A549 (cell line): ENCODE measurements around the gene UST. TPM values are rescaled to one million over a fixed set of nuclear protein-coding genes. Genes with fewer than 3 reads are reported as not detected.

Source experiments
- ATAC-seq, 2 experiments: fragments of 200-7000 bp in 1 of 2; fragments of >200 bp in 1 of 2; cut with Nextera tagmentation in 1 of 2; cut with Tn5 transposase in 1 of 2; 3 replicates each; pipeline versions ENCODE4 v1.8.0 to v1.9.1; 2018 to 2020; ENCODE audit warnings: mild to moderate bottlenecking in 1 of 2, moderate library complexity in 1 of 2
- CTCF ChIA-PET: fragments of 300-600 bp; sonication (Branson Sonifier 250); formaldehyde crosslinking; extraction: SDS; loops from one replicate; lab custom pipeline; 2021; ENCODE audit warnings: antibody characterized with exemption, inconsistent platforms; lab: Yijun Ruan, JAX
- POLR2A ChIA-PET: fragments of 350-600 bp; formaldehyde crosslinking; extraction: SDS; loops from one replicate; lab custom pipeline; 2021; ENCODE audit warnings: antibody characterized with exemption, inconsistent platforms; lab: Yijun Ruan, JAX
- DNase-seq, 2 experiments: peaks; one replicate each; pipeline versions ENCODE4 v3.0.0 to v3.0.0-alpha.2; 2011 to 2016; ENCODE audit warnings: low read depth in 1 of 2, low spot score in 1 of 2
- FAIRE-seq: peaks from 2 replicates; lab custom pipeline; 2011; peaks lifted over from hg19 to GRCh38; lab: Jason Lieb, UNC
- H3K27ac ChIP-seq, 2 experiments: fragments of >200 bp; sonication (Bioruptor Twin); formaldehyde crosslinking; 3 replicates each; pipeline ENCODE4 v1.5.1; 2016 to 2017
- H3K4me1 ChIP-seq: fragments of >200 bp; sonication (Bioruptor Twin); formaldehyde crosslinking; 3 replicates; pipeline ENCODE4 v1.6.1; 2016
- H3K4me2 ChIP-seq: fragments of >200 bp; sonication (Bioruptor Twin); formaldehyde crosslinking; 3 replicates; pipeline ENCODE4 v1.6.1; 2016
- H3K4me3 ChIP-seq: fragments of >200 bp; sonication (Bioruptor Twin); formaldehyde crosslinking; 3 replicates; pipeline ENCODE4 v1.5.1; 2016
- H3K9me3 ChIP-seq: fragments of >200 bp; sonication (Bioruptor Twin); formaldehyde crosslinking; 3 replicates; pipeline ENCODE4 v1.6.1; 2016
- CBX8 ChIP-seq: fragments of 200-600 bp; sonication (generic); IDR thresholded peaks from 2 replicates; pipeline ENCODE4 v1.6.1; 2016
- CEBPB ChIP-seq, 2 experiments: fragments of >200 bp in 1 of 2; sonication (Bioruptor Twin) in 1 of 2; formaldehyde crosslinking in 1 of 2; IDR thresholded peaks; 2 replicates each; pipeline ENCODE4 v1.6.1; 2012 to 2016
- EHMT2 ChIP-seq: fragments of 200-600 bp; sonication (generic); IDR thresholded peaks from 2 replicates; pipeline ENCODE4 v1.6.1; 2016; ENCODE audit warnings: antibody characterized with exemption, low read depth, mild to moderate bottlenecking, moderate library complexity
- EP300 ChIP-seq, 2 experiments: fragments of >200 bp; sonication (Bioruptor Twin); formaldehyde crosslinking; IDR thresholded peaks; 2 replicates in 1 of 2; 3 replicates in 1 of 2; pipeline ENCODE4 v1.6.1; 2016 to 2017
- FOSL2 ChIP-seq, 2 experiments: fragments of 450-650 bp in 1 of 2; fragments of >200 bp in 1 of 2; sonication (Bioruptor Twin) in 1 of 2; formaldehyde crosslinking; IDR thresholded peaks; 2 replicates each; pipeline versions ENCODE4 v1.5.0 to v1.6.1; 2016 to 2020; ENCODE audit warnings: mild to moderate bottlenecking in 1 of 2, moderate library complexity in 1 of 2
- FOXS1 ChIP-seq: fragments of 250-450 bp; sonication (Bioruptor Pico); IDR thresholded peaks from 2 replicates; pipeline ENCODE4 v1.5.0; 2020; ENCODE audit warnings: mild to moderate bottlenecking, moderate library complexity
- GATA3 ChIP-seq: IDR thresholded peaks from 2 replicates; pipeline ENCODE4 v1.6.1; 2012; ENCODE audit warnings: borderline replicate concordance
- HDAC2 ChIP-seq: fragments of 200-600 bp; sonication (generic); IDR thresholded peaks from 2 replicates; pipeline ENCODE4 v1.6.1; 2016
- JUN ChIP-seq, 2 experiments: fragments of >200 bp; sonication (Bioruptor Twin); formaldehyde crosslinking; IDR thresholded peaks; 2 replicates in 1 of 2; 3 replicates in 1 of 2; pipeline ENCODE4 v1.6.1; 2016 to 2017
- JUNB ChIP-seq: fragments of >200 bp; sonication (Bioruptor Twin); formaldehyde crosslinking; IDR thresholded peaks from 2 replicates; pipeline ENCODE4 v1.6.1; 2016
- KDM1A ChIP-seq: fragments of 200-600 bp; sonication (generic); IDR thresholded peaks from 2 replicates; pipeline ENCODE4 v1.6.1; 2016; ENCODE audit warnings: low read depth, mild to moderate bottlenecking
- NPAS2 ChIP-seq: fragments of 250-450 bp; sonication (Bioruptor Pico); IDR thresholded peaks from 2 replicates; pipeline ENCODE4 v1.8.0; 2022; ENCODE audit warnings: mild to moderate bottlenecking, moderate library complexity, borderline replicate concordance
- POLR2AphosphoS2 ChIP-seq: conservative IDR thresholded peaks from 2 replicates; pipeline ENCODE4 v1.6.1; 2012; ENCODE audit warnings: low read length, improper control_type of control experiment, inconsistent platforms
- RAD21 ChIP-seq, 2 experiments: fragments of >200 bp in 1 of 2; sonication (Bioruptor Twin) in 1 of 2; formaldehyde crosslinking in 1 of 2; IDR thresholded peaks in 1 of 2; conservative IDR thresholded peaks in 1 of 2; 2 replicates in 1 of 2; 3 replicates in 1 of 2; pipeline ENCODE4 v1.6.1; 2012 to 2018; ENCODE audit warnings: inconsistent platforms in 1 of 2
- RCOR1 ChIP-seq: fragments of 150-350 bp; IDR thresholded peaks from 2 replicates; pipeline ENCODE4 v1.6.1; 2014; ENCODE audit warnings: antibody characterized with exemption, low read length, low read depth
- RFX5 ChIP-seq: fragments of 450-650 bp; IDR thresholded peaks from 2 replicates; pipeline ENCODE4 v1.7.1; 2014; ENCODE audit warnings: antibody characterized with exemption, mild to moderate bottlenecking, moderate library complexity
- SMC3 ChIP-seq: fragments of >200 bp; sonication (Bioruptor Twin); formaldehyde crosslinking; IDR thresholded peaks from 3 replicates; pipeline ENCODE4 v1.6.1; 2018; ENCODE audit warnings: inconsistent platforms
- SREBF2 ChIP-seq: fragments of 450-650 bp; IDR thresholded peaks from 2 replicates; pipeline ENCODE4 v1.6.1; 2014; ENCODE audit warnings: mild to moderate bottlenecking, moderate library complexity
- ZFP36 ChIP-seq: fragments of 450-650 bp; IDR thresholded peaks from 2 replicates; pipeline ENCODE4 v1.6.1; 2014; ENCODE audit warnings: borderline replicate concordance; ENCODE audit not compliant: partially characterized antibody
- WGBS: methylation state at CpG from one replicate; pipeline ENCODE4 v1.1.6; 2017; ENCODE audit errors: missing lambda C conversion rate; 5-methylcytosine and 5-hydroxymethylcytosine counted together
- polyA plus RNA-seq, 4 experiments: library from polyadenylated mRNA; depleted of rRNA in 3 of 4; stranded (reverse); fragments of >200 nt; fragmentation: RNase III in 1 of 4; extraction: RNeasy Plus Mini Kit Qiagen cat#74134 plus additional on column Dnase treatment in 1 of 4; gene quantifications; 2 replicates in 3 of 4; 3 replicates in 1 of 4; pipeline ENCODE4 v1.2.3, GENCODE V29; 2011 to 2017
- TF ChIP-seq, protein P1 (sequence below): IDR thresholded peaks from 2 replicates; pipeline ENCODE4 v1.6.1; 2012
- TF ChIP-seq, protein P2 (sequence below): fragments of 200-600 bp; sonication (generic); IDR thresholded peaks from 2 replicates; pipeline ENCODE4 v1.6.1; 2016; ENCODE audit warnings: antibody characterized with exemption, mild to moderate bottlenecking, moderate library complexity
- TF ChIP-seq, protein P3 (sequence below): fragments of >200 bp; sonication (Bioruptor Twin); formaldehyde crosslinking; IDR thresholded peaks from 3 replicates; pipeline ENCODE4 v1.5.1; 2016

Gene UST
- polyA plus RNA-seq, 2 of the 4 experiments (the other 2 are of a cell fraction), result 0.54 to 1.7 TPM

DNA sequence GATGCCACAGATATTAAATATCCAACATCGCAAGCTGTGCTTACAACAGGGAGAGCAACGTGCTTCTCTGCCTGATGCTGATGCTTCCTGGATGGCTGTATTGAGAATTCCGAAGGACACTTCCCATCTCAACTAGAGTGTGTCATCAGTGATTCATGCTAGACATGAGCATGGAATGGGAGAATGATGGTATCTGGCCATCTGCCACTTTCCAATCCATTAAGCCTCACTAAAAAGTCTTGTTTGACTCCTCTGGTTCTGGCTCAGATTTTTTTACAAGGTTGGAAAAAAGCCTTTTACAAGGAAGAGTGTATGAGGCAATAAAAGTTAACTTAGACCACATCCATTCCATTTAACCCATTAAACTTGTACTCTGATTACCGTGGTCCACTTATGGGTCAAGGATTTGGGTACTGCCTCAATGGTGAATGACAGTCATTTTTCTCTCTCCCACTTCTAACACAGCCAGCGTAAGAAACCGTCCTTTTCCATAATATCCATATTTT, 265.3 kb downstream of the UST start:
- peak; percentile 94 to 96 for ATAC-seq
- CTCF ChIA-PET, result no interaction called here
- Histone ChIP-seq H3K27ac (peak overlapping the region; percentile 60 to 81; a peak in 5 of 6 replicates), H3K4me2 (peak overlapping the region; percentile 73), H3K9me3 (no peaks in the 10 kb centered on the region), H3K4me1 (peaks cover 27% of the 10 kb centered on the region), H3K4me3 (no peak overlapping the region)
- WGBS, result 40% methylated on average over 6 of the region's 6 CpGs
- TF ChIP-seq CEBPB (IDR thresholded peaks at IDR 0.05), result peak in 1 of 2 experiments; percentile 31; a peak in 2 of 4 replicates
- TF ChIP-seq, protein P1, sequence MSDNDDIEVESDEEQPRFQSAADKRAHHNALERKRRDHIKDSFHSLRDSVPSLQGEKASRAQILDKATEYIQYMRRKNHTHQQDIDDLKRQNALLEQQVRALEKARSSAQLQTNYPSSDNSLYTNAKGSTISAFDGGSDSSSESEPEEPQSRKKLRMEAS, result peak; percentile 70
- no peak for TF ChIP-seq NPAS2 (CRISPR knock-in tag)
- TF ChIP-seq FOXS1 (CRISPR knock-in tag), result no peak
- TF ChIP-seq GATA3, result peak; percentile 55; the same call in 1 of the 2 replicates
- TF ChIP-seq FOSL2 (IDR thresholded peaks at IDR 0.05), result peak; percentile 72
- peak; percentile 83 for TF ChIP-seq FOSL2 (CRISPR knock-in tag; IDR thresholded peaks at IDR 0.05)
- peak; percentile 14 to 25; a peak in 1 of 5 replicates for TF ChIP-seq EP300 (IDR thresholded peaks at IDR 0.05)
- TF ChIP-seq JUNB, result peak; percentile 70
- peak in 1 of 2 experiments; percentile 44; a peak in 1 of 5 replicates for TF ChIP-seq JUN (IDR thresholded peaks at IDR 0.05)
- POLR2A ChIA-PET, result interaction anchor here (0.8 to 1.0 kb wide), 2 partner anchors 9 to 21 kb away, joined by 5 read pairs; no protein-coding TSS in a partner anchor
- FAIRE-seq, result no peak
- DNase-seq, result peak; percentile 65 to 81

DNA sequence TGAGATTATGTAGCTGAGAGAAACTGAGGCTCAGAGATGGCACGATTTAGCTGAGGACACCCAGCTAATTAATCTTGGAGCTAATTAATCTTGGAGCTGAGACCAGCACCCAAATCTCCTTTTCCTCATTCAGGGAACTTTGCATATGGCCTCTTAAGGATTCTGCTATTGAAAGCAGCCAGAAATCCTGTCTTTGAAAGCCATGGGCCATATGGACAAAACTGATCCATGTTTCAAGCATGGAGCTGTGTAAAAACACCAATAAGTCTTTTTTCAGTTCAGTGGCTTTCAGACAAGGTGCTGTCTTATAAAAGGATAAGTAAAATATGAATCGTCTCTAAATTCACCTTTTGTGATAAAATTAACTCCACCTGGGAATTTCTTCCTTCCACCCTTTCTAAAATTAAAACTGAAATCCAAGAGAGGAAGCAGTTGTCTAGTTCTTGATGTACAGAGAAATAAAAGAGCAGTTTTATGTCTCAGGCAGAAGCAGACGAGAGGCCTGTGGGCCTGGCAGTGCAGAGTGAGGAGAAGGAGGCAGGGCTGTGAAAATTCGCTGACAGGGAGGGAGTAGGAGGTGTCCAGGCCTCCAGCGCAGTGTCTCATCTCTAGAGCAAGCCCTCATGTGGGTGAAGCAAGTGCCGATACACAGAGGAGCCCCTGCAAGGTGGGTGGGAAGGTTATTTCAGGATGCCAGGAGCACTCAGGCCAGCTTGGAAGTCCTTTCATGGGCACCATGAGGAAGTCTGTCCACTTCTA, 266.9 kb downstream of the UST start:
- POLR2A ChIA-PET, result no interaction called here

More for the DNA sequence above, 266.9 kb downstream of the UST start:
- whole genome bisulfite sequencing, result 78% methylated on average over 6 of the region's 6 CpGs
- Histone ChIP-seq H3K4me3 (no peak overlapping the region), H3K4me2 (no peak overlapping the region), H3K4me1 (peaks cover 27% of the 10 kb centered on the region), H3K9me3 (no peaks in the 10 kb centered on the region), H3K27ac (peak overlapping the region in 1 of 2 experiments; percentile 77; a peak in 3 of 6 replicates)
- 0 out of 6 replicates have a peak, but pooled peaks of 1 of the 2 experiments have one; percentile 23 for ATAC-seq
- CTCF ChIA-PET, result interaction anchor here (0.6 to 1.4 kb wide), 3 partner anchors 10 to 509 kb away, joined by 3 to 4 read pairs (median 3); no protein-coding TSS in a partner anchor
- no peak for DNase-seq
- FAIRE-seq, result no peak
- TF ChIP-seq SMC3 (no peak), JUN (IDR thresholded peaks at IDR 0.05) (no peak), ZFP36 (no peak), RCOR1 (no peak), SREBF2 (no peak), GATA3 (no peak), POLR2AphosphoS2 (no peak), RAD21 (conservative IDR thresholded peaks at IDR 0.05 in 1 of 2, IDR thresholded peaks at IDR 0.05 in 1 of 2) (no peak), KDM1A (no peak), EHMT2 (no peak), RFX5 (no peak), CBX8 (no peak), HDAC2 (no peak)
- TF ChIP-seq, protein P2, sequence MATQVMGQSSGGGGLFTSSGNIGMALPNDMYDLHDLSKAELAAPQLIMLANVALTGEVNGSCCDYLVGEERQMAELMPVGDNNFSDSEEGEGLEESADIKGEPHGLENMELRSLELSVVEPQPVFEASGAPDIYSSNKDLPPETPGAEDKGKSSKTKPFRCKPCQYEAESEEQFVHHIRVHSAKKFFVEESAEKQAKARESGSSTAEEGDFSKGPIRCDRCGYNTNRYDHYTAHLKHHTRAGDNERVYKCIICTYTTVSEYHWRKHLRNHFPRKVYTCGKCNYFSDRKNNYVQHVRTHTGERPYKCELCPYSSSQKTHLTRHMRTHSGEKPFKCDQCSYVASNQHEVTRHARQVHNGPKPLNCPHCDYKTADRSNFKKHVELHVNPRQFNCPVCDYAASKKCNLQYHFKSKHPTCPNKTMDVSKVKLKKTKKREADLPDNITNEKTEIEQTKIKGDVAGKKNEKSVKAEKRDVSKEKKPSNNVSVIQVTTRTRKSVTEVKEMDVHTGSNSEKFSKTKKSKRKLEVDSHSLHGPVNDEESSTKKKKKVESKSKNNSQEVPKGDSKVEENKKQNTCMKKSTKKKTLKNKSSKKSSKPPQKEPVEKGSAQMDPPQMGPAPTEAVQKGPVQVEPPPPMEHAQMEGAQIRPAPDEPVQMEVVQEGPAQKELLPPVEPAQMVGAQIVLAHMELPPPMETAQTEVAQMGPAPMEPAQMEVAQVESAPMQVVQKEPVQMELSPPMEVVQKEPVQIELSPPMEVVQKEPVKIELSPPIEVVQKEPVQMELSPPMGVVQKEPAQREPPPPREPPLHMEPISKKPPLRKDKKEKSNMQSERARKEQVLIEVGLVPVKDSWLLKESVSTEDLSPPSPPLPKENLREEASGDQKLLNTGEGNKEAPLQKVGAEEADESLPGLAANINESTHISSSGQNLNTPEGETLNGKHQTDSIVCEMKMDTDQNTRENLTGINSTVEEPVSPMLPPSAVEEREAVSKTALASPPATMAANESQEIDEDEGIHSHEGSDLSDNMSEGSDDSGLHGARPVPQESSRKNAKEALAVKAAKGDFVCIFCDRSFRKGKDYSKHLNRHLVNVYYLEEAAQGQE, result no peak
- TF ChIP-seq, protein P3, sequence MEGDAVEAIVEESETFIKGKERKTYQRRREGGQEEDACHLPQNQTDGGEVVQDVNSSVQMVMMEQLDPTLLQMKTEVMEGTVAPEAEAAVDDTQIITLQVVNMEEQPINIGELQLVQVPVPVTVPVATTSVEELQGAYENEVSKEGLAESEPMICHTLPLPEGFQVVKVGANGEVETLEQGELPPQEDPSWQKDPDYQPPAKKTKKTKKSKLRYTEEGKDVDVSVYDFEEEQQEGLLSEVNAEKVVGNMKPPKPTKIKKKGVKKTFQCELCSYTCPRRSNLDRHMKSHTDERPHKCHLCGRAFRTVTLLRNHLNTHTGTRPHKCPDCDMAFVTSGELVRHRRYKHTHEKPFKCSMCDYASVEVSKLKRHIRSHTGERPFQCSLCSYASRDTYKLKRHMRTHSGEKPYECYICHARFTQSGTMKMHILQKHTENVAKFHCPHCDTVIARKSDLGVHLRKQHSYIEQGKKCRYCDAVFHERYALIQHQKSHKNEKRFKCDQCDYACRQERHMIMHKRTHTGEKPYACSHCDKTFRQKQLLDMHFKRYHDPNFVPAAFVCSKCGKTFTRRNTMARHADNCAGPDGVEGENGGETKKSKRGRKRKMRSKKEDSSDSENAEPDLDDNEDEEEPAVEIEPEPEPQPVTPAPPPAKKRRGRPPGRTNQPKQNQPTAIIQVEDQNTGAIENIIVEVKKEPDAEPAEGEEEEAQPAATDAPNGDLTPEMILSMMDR, result no peak
